ENCODE measurements around the gene SPACA7.

The SPACA7 gene

GRCh38 chr13:112376050-112376681 lies at the start of gene SPACA7:
TSS of gene SPACA7 (plus strand) at chr13:112376355. CDS start at chr13:112376386, 31 bp downstream.
- no peak for DNase-seq (ENCODE audit: low read depth)

DNA sequence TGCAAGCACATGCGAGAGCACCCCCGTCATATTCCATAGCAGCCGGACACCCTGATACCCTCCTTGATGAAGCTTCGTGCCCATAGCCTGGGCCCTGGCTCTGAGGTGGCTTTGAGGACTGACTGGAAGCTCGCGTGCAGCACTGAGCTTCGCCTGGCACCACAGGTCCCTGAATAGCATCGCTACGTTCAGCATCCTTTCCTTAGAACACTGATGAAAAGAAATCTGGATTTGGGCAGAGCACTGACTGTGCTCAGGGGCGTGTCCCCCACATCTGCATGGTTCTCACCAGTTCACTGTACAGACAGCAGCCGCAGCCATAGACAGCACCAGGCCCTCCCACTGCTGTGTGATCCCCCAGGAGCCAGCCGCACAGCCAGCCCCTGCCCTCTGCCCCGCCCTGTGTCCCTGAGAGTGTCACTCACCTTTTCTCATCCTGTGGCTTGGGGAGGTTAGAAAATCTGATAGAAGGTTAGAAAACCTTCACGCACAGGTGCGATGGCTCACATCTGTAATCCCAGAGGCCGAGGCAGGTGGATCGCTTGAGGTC lies 49.3 kb upstream of the SPACA7 start:
- DNase-seq (ENCODE audit: low read depth): no peak

GRCh38 chr13:112328936-112329335 lies 47.2 kb upstream of the SPACA7 start:
- DNase-seq (ENCODE audit: low read depth): no peak

- DNase-seq (ENCODE audit: low read depth): no peak
Observed at GRCh38 chr13:112329376-112329775, 46.8 kb upstream of the SPACA7 start.

DNA sequence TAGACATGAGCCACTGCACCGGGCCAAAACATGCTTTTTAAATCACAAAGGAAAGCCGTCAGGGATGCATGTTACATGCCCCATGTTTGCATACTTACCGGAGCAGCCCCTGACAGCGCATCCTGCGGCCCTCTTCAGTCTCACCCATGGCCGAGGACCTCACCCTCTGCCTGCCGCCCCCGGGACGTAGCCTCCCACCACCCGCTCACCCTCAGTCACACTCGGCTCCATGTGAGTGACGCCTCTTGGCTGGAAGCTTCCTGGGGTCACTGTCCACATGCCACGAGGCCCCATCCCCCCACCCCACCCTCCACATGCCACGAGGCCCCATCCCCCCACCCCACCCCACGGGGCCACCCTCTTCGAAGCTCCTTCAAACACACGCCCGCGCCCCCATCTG lies 46.1 kb upstream of the SPACA7 start:
- DNase-seq (ENCODE audit: low read depth): no peak

GRCh38 chr13:112330479-112331381 lies 45.4 kb upstream of the SPACA7 start:
- DNase-seq (ENCODE audit: low read depth): no peak

DNA sequence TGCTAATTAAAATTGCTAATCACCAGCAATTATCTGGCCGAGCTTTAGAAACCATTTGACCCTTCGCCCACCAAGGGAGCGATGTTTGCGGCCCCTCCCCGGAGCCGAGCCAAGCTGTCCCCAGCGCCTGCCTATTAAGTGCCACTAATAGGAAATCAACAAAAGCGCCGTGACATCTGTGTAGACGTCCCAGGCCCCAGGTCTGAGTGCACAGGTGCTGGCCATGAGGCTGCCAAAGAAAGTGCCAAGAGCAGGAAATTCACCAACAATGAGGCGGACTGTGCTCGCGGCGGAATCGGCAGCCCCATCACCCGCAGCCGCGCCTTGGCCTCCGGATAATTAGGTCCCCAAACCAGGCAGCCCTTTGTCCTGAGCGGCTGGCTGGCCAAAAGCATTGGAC lies 44.5 kb upstream of the SPACA7 start:
- no peak for DNase-seq (ENCODE audit: low read depth)

- no peak for DNase-seq (ENCODE audit: low read depth)
Observed at GRCh38 chr13:112332727-112333126, 43.4 kb upstream of the SPACA7 start.

DNA sequence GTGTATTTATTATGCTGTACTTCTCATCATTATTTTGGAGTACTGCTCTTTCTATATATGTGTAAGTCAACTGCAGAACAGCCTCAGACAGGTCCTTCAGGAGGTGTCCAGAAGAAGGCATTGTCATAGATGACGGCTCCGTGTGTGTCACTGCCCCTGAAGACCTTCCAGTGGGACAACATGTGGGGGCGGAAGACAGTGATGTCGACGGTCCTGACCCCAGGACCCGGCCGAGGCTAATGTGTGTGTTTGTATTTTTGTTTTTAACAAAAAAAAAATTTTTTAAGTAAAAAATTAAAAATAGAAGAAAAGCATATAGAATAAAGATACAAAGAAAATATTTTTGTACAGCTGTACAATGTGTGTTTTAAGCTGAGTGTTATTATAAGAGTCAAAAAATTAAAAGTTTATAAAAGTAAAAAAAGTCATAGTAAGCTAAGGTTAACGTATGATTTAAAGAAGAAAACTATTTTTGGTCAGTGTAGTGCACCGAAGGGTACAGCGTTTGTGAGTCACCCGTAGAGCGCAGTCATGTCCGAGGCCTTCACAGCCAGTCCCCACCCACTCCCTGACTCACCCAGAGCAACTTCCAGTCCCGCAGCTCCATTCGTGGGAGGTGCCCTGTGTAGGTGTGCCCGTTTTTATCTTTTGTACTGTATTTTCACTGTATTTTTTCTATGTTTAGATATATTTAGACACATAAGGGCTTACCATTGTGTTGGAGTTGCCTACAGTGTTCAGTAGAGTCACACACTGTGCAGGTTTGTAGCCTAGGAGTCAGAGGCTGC lies 42.2 kb upstream of the SPACA7 start:
- no peak for DNase-seq (ENCODE audit: low read depth)

DNA sequence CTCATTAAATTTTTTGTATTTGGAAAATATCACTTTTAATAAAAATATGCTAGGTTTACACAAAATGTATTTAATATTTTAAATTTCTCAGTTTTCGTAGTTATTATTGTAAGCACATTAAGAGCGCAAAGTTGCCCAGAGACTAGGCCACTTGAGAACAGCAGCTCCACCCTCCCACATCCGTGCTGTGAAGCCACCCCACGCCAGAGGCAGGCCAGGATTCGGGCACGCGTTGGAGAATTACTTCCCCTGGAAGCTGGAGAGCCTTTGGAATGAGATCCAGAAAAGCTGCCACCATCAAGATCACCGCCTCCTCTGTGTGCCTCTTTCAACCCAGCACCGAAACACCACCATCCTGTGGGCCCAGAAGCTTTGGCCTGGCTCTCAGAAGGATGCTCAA lies 41.0 kb upstream of the SPACA7 start:
- DNase-seq (ENCODE audit: low read depth): no peak

- DNase-seq (ENCODE audit: low read depth): no peak
Observed at GRCh38 chr13:112341446-112341845, 34.7 kb upstream of the SPACA7 start.

DNA sequence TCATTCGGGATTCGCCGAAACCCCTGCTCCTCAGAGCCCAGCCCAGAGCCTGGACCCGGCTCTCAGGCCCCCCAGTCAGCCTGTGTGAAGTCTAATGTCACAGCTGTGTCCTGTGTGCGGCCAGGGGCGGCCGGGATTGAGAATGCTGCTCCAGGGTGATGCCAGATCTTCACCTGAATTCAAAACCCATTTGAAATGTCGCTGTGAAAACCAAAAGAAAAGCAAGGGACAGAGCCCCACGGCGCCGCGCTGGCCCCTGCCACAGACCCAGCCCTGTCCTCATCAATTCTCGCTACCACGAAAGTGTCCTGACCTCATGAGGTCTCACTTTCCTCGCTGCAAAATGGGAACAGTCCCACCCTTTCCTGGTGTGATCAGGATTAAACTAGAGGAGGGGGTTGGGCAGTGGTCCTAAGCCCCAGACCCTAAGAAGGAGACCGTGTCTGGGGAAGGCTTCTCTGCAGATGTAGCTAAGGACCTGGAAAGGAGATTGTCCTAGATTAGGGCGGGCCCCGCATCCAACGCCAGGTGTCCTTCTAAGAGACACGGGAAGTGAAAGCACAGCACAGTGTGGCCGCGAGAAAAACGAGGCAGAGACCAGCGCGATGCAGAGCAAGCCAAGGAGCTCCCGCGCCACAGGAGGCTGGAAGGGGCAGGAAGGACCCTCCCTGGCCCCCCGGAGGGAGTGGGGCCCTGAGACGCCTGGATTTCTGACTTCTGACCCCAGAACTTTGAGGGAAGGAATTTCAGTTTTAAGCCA lies 34.0 kb upstream of the SPACA7 start:
- DNase-seq (ENCODE audit: low read depth): no peak

DNA sequence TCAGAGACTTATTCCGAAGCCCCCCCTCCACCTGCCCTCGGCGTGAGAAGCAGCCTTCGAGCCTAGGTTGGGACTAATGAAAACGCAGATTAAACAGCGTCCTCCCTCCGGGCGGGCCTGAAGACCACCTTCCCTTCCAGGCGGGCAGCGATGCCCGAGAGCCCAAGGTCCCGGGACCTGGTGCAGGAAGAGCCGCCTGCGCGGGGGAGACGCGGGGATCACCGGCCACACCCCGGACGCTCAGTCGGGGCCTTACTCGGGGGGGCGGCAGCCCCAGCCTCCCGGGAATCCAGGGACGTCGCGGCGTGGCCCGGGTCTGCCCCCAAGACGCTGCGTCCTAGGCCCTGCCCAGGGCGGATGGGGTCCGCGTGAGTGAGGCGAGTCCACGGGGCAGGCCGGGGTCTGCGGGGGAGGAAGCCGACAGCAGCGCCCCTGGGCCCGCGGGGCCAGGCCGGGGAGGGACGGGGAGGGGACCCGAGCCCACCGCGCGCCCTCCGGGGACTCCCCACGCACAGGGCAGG lies 33.3 kb upstream of the SPACA7 start:
- no peak for DNase-seq (ENCODE audit: low read depth)

DNA sequence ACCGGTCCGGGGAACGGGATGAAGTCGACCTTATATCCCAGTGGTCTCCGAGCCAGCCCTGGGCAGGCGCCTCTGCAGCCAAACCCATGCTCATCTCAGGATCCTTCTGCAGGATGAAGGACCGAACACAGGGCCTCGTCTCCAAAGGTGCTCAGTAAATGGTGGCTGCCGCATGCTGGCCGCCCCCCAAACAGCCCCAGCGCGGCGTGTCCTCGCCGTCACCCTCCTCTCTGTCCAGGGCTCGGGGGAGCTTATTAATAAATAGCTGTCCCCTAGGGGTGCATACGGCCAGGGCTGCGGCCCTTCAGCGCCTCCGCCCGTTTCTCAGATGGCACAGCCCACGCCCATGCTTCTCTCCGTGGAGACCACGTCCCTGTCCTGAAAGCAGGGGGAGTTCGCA lies 32.6 kb upstream of the SPACA7 start:
- DNase-seq (ENCODE audit: low read depth): no peak

DNA sequence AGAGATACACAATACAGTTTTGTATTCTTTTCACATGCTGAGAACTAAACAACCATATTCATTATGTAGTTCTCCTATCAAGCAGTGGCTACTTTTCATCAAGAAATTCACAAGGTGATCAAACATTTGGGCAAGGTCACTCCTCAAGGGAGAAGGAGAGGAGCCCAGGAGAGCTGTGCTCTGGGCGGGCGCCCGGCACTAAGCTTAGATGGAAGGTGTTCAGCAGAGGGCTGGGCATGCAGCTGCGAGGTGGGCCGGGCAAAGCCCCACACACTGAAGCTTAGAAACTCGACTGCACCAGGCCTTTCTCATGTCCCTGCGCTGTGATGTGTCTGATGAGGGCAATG lies 30.4 kb upstream of the SPACA7 start:
- no peak for DNase-seq (ENCODE audit: low read depth)

- no peak for DNase-seq (ENCODE audit: low read depth)
Observed at GRCh38 chr13:112346173-112346898, 29.8 kb upstream of the SPACA7 start.

- no peak for DNase-seq (ENCODE audit: low read depth)
Observed at GRCh38 chr13:112346899-112347229, 29.3 kb upstream of the SPACA7 start.

GRCh38 chr13:112347986-112348385 lies 28.2 kb upstream of the SPACA7 start:
- DNase-seq (ENCODE audit: low read depth): no peak

- DNase-seq (ENCODE audit: low read depth): no peak
Observed at GRCh38 chr13:112348642-112349345, 27.4 kb upstream of the SPACA7 start.

GRCh38 chr13:112349681-112350080 lies 26.5 kb upstream of the SPACA7 start:
- DNase-seq (ENCODE audit: low read depth): no peak
